K562 (cell line): Measurements from ENCODE around the gene PKIB. TPM values are rescaled to one million over a fixed set of nuclear protein-coding genes. Genes with fewer than 3 reads are reported as not detected.
A peak's percentile ranks its signal among the peaks of the same experiment; 100 is the strongest.

Source experiments
- ATAC-seq: fragments of 200-7000 bp; cut with Tn5 transposase; 3 replicates; pipeline ENCODE4 v1.9.1; 2020; ENCODE audit warnings: moderate library complexity
- BruUV-seq: library from RNA; stranded (reverse); fragments of 400-500 nt; replicated peaks from 2 replicates; lab custom pipeline; 2021; lab: Mats Ljungman, UMichigan
- CTCF ChIA-PET: fragments of 300-600 bp; formaldehyde crosslinking; extraction: SDS; loops from one replicate; lab custom pipeline; 2021; ENCODE audit warnings: low intra/inter-chr PET ratio; lab: Yijun Ruan, JAX
- POLR2A ChIA-PET: fragments of 300-600, 350-650 bp; sonication (Branson Sonifier 250); formaldehyde crosslinking; extraction: SDS; loops from one replicate; lab custom pipeline; 2021; ENCODE audit warnings: antibody characterized with exemption, inconsistent platforms; lab: Yijun Ruan, JAX
- DNase-seq, 4 experiments: peaks; one replicate each; pipeline versions ENCODE4 v3.0.0 to v3.0.0-alpha.2; 2011 to 2018; ENCODE audit warnings: low spot score in 3 of 4, mixed read lengths in 3 of 4; ENCODE audit errors: extremely low read depth in 1 of 4
- FAIRE-seq: peaks from 2 replicates; lab custom pipeline; 2011; peaks lifted over from hg19 to GRCh38; lab: Jason Lieb, UNC
- H2AFZ ChIP-seq: 2 replicates; pipeline ENCODE4 v1.6.0; 2011; ENCODE audit warnings: low read depth, low read length, control low read depth, inconsistent platforms
- H3K27ac ChIP-seq: fragments of 200-600 bp; 3 replicates; pipeline ENCODE4 v1.8.0; 2011; ENCODE audit warnings: low read depth, mild to moderate bottlenecking, control low read depth, inconsistent platforms, low read length, moderate library complexity, mixed read lengths; ENCODE audit errors: extremely low read depth
- H3K27me3 ChIP-seq, 2 experiments: fragments of 300-600 bp in 1 of 2; 2 replicates in 1 of 2; 3 replicates in 1 of 2; pipeline versions ENCODE4 v1.6.0 to v1.8.0; 2011; ENCODE audit warnings: inconsistent platforms in 2 of 2, low read length in 2 of 2, mild to moderate bottlenecking in 1 of 2, mixed read lengths in 1 of 2, moderate library complexity in 1 of 2; ENCODE audit not compliant: control insufficient read depth in 2 of 2, insufficient read depth in 2 of 2
- H3K36me3 ChIP-seq: fragments of 300-600 bp; 3 replicates; pipeline ENCODE4 v1.8.0; 2011; ENCODE audit warnings: mild to moderate bottlenecking, low read length, inconsistent platforms; ENCODE audit not compliant: control insufficient read depth, insufficient read depth
- H3K4me1 ChIP-seq, 2 experiments: fragments of 200-600 bp in 1 of 2; replicated peaks in 1 of 2; 2 replicates in 1 of 2; 3 replicates in 1 of 2; pipeline versions ENCODE4 v1.5.1 to v1.8.0; 2011; ENCODE audit warnings: inconsistent platforms in 2 of 2, low read length in 2 of 2, mild to moderate bottlenecking in 1 of 2, mixed read lengths in 1 of 2, moderate library complexity in 1 of 2; ENCODE audit not compliant: control insufficient read depth in 2 of 2, insufficient read depth in 2 of 2
- H3K4me2 ChIP-seq: 2 replicates; pipeline ENCODE4 v1.6.1; 2011; ENCODE audit warnings: low read length, control low read depth, inconsistent platforms, mixed read lengths; ENCODE audit not compliant: insufficient read depth
- H3K4me3 ChIP-seq: fragments of 200-600 bp; sonication (generic), shearing (Covaris generic); 2 replicates; pipeline ENCODE4 v1.5.1; 2016; ENCODE audit warnings: control low read depth, inconsistent platforms
- H3K79me2 ChIP-seq: fragments of 200-600 bp; 3 replicates; pipeline ENCODE4 v1.8.0; 2011; ENCODE audit warnings: low read length, inconsistent platforms; ENCODE audit not compliant: control insufficient read depth, insufficient read depth
- H3K9ac ChIP-seq, 2 experiments: 2 replicates each; pipeline versions ENCODE4 v1.6.0 to v1.6.1; 2011; ENCODE audit warnings: low read depth in 2 of 2, low read length in 2 of 2, control low read depth in 1 of 2, inconsistent platforms in 1 of 2, mild to moderate bottlenecking in 1 of 2, mixed read lengths in 1 of 2; ENCODE audit not compliant: insufficient read depth in 1 of 2
- H3K9me1 ChIP-seq: one replicate; pipeline ENCODE4 v1.6.0; 2011; ENCODE audit warnings: inconsistent platforms, mild to moderate bottlenecking, low read length, moderate library complexity; ENCODE audit not compliant: control insufficient read depth, insufficient read depth
- H3K9me3 ChIP-seq: replicated peaks from 2 replicates; pipeline ENCODE4 v1.5.1; 2011; ENCODE audit warnings: low read depth, low read length, inconsistent platforms; ENCODE audit not compliant: control insufficient read depth, insufficient read depth
- H4K20me1 ChIP-seq: replicated peaks from 2 replicates; pipeline ENCODE4 v1.6.1; 2011; ENCODE audit warnings: low read length, inconsistent platforms, mixed read lengths; ENCODE audit not compliant: control insufficient read depth, insufficient read depth
- CEBPB ChIP-seq: fragments of 450-650 bp; IDR thresholded peaks from 2 replicates; pipeline ENCODE4 v1.6.1; 2016; ENCODE audit warnings: missing genetic modification characterization, missing compliant biosample characterization
- CEBPG ChIP-seq, 3 experiments: fragments of 200-800 bp in 1 of 3; sonication (Bioruptor generic) in 1 of 3; sonication (generic) in 1 of 3; formaldehyde crosslinking in 1 of 3; IDR thresholded peaks in 2 of 3; conservative IDR thresholded peaks in 1 of 3; 2 replicates each; pipeline versions ENCODE4 v1.6.1 to v1.8.0; 2016 to 2022; ENCODE audit warnings: missing compliant biosample characterization in 2 of 3, missing genetic modification characterization in 2 of 3, mild to moderate bottlenecking in 1 of 3, missing genetic modification reagents in 1 of 3
- CHD1 ChIP-seq: fragments of 200-600 bp; sonication (generic); IDR thresholded peaks from one replicate; pipeline ENCODE4 v1.6.1; 2012; ENCODE audit warnings: mild to moderate bottlenecking, moderate library complexity, low read length, inconsistent platforms
- GATAD2B ChIP-seq: fragments of 450-650 bp; IDR thresholded peaks from 2 replicates; pipeline ENCODE4 v1.6.1; 2017; ENCODE audit warnings: mild to moderate bottlenecking, borderline replicate concordance
- KAT8 ChIP-seq: fragments of 450-650 bp; IDR thresholded peaks from 2 replicates; pipeline ENCODE4 v1.6.1; 2016; ENCODE audit warnings: low read depth, mild to moderate bottlenecking
- KLF16 ChIP-seq: IDR thresholded peaks from 2 replicates; pipeline ENCODE4 v1.6.1; 2016; ENCODE audit warnings: antibody characterized with exemption
- MBD1 ChIP-seq: fragments of 250-450 bp; sonication (Bioruptor Pico); IDR thresholded peaks from 2 replicates; pipeline ENCODE4 v1.8.0; 2022; ENCODE audit warnings: inconsistent platforms
- MNT ChIP-seq, 2 experiments: fragments of 450-650 bp; conservative IDR thresholded peaks; 2 replicates each; pipeline ENCODE4 v1.6.1; 2017; ENCODE audit warnings: mild to moderate bottlenecking in 2 of 2, moderate library complexity in 2 of 2
- SPI1 ChIP-seq: IDR thresholded peaks from 2 replicates; pipeline ENCODE4 v1.6.1; 2011; ENCODE audit warnings: low read depth, low read length, control low read depth, borderline replicate concordance
- ZFP36 ChIP-seq: fragments of 150-350 bp; IDR thresholded peaks from 2 replicates; pipeline ENCODE4 v1.6.1; 2018; ENCODE audit warnings: low read length, low read depth; ENCODE audit not compliant: partially characterized antibody
- ZNF280A ChIP-seq: fragments of 450-650 bp; IDR thresholded peaks from 2 replicates; pipeline ENCODE4 v1.6.1; 2018; ENCODE audit warnings: mild to moderate bottlenecking, low read depth; ENCODE audit not compliant: partially characterized antibody
- WGBS: fragments of 100-300 bp; shearing (Covaris generic); methylation state at CpG from one replicate; pipeline ENCODE4 v1.1.6; 2016; ENCODE audit warnings: low coverage, mixed read lengths; ENCODE audit not compliant: insufficient coverage; ENCODE audit errors: missing lambda C conversion rate; 5-methylcytosine and 5-hydroxymethylcytosine counted together
- in situ Hi-C: fragments of 300-500 bp; cut with MboI; formaldehyde crosslinking; loops from 4 replicates; pipeline ENCODE4 v1.15.0; 2018; ENCODE audit warnings: inconsistent platforms, mixed read lengths
- intact Hi-C: fragments of 100-400 bp; cut with micrococcal nuclease; formaldehyde crosslinking; loops from 2 replicates; pipeline ENCODE4 v1.14.2; 2022
- polyA plus RNA-seq, 8 experiments: library from polyadenylated mRNA; depleted of rRNA in 4 of 8; stranded (reverse) in 5 of 8; unstranded in 3 of 8; fragments of >200 nt; fragmentation: Nextera tagmentation in 2 of 8; fragmentation: Illumina TruSeq in 1 of 8; extraction: Ambion mirVana in 2 of 8; extraction: Trizol in 1 of 8; gene quantifications; 2 replicates each; pipeline versions ENCODE4 v1.2.1 to v1.2.3, GENCODE V29; 2011 to 2014; ENCODE audit warnings: inconsistent platforms in 1 of 8, missing spikeins in 1 of 8
- total RNA-seq, 7 experiments: library from RNA; depleted of rRNA in 6 of 7; stranded (reverse); fragments of >200 nt in 6 of 7; fragmentation: Illumina TruSeq in 2 of 7; extraction: Trizol in 2 of 7; gene quantifications; 2 replicates each; pipeline versions ENCODE4 v1.2.1 to v1.2.3, GENCODE V29; 2011 to 2021; ENCODE audit warnings: low replicate concordance in 1 of 7

Gene PKIB
- total and polyA plus RNA-seq, 9 of the 15 experiments (the other 6 are each of a cell fraction or from before 2014, with no cell fraction given): 14.8 to 37.5 (median 27.4) TPM

- POLR2A ChIA-PET: no interaction called here
- Histone ChIP-seq H3K4me1 (no peaks in the 10 kb centered on the region), H3K9me3 (no peaks in the 10 kb centered on the region), H3K9ac (no peak overlapping the region), H3K27ac (no peak overlapping the region), H3K9me1 (no peaks in the 10 kb centered on the region), H4K20me1 (no peaks in the 10 kb centered on the region), H3K79me2 (no peaks in the 10 kb centered on the region)
- intact Hi-C loops: no loop called here
- FAIRE-seq: no peak
- DNase-seq: no peak
- TF ChIP-seq CEBPB (tag): peak; percentile 82
- TF ChIP-seq KLF16: no peak
- TF ChIP-seq CEBPG (CRISPR knock-in tag; IDR thresholded peaks at IDR 0.05): no peak
- TF ChIP-seq CEBPG (tag; conservative IDR thresholded peaks at IDR 0.05 in 1 of 2, IDR thresholded peaks at IDR 0.05 in 1 of 2): peak in 1 of 2 experiments; percentile 86; a peak in 3 of 4 replicates
- TF ChIP-seq, all 486 proteins: peak for 2
- no TSS peak for BruUV-seq
- in situ Hi-C loops: no loop called here
- Histone ChIP-seq H2AFZ (no peak overlapping the region), H3K4me2 (no peak overlapping the region), H3K36me3 (no peaks in the 10 kb centered on the region), H3K27me3 (no peaks in the 10 kb centered on the region), H3K4me3 (no peak overlapping the region)
- no peak for ATAC-seq
- CTCF ChIA-PET: no interaction called here
- 40% methylated on average over 2 of the region's 2 CpGs for WGBS
These were observed 14.6 kb downstream of the PKIB start for GRCh38 chr6:122624853-122625252.

DNA sequence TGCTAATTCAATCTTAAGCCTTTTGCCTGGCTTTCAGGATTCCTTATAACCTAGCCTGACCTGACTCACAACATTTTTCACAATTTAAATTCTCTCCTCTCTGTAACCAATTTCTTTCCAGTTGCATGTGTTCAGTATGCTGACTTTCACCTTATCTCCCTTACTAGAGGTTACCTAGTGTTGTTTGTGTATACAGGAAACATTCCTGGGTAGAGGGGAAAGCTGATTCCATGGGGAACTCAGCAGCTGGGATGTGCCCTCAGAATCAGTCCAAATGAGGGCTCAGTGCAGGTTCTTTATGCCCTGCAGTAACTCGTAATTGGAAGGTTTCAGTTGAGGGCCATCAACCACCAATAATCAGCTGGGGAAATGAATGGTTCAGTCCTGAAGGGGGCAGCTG lies 18.5 kb downstream of the PKIB start:
- FAIRE-seq: no peak
- Histone ChIP-seq H3K79me2 (no peaks in the 10 kb centered on the region), H2AFZ (no peak overlapping the region), H3K36me3 (no peaks in the 10 kb centered on the region), H3K9me1 (no peaks in the 10 kb centered on the region), H3K4me3 (no peak overlapping the region), H3K27ac (no peak overlapping the region), H3K27me3 (no peaks in the 10 kb centered on the region), H3K4me1 (no peaks in the 10 kb centered on the region), H3K4me2 (no peak overlapping the region), H3K9me3 (no peaks in the 10 kb centered on the region), H4K20me1 (no peaks in the 10 kb centered on the region), H3K9ac (no peak overlapping the region)
- ATAC-seq: no peak
- 33% methylated on average over 1 of the region's 1 CpG for WGBS
- intact Hi-C loops: no loop called here
- no peak for DNase-seq
- in situ Hi-C loops: no loop called here
- BruUV-seq: no TSS peak
- POLR2A ChIA-PET: no interaction called here
- CTCF ChIA-PET: no interaction called here
- no peak for TF ChIP-seq ZFP36
- no peak for TF ChIP-seq MBD1
- TF ChIP-seq SPI1: no peak
- TF ChIP-seq KAT8: no peak
- TF ChIP-seq CHD1: no peak
- TF ChIP-seq MNT (conservative IDR thresholded peaks at IDR 0.05): no peak
- TF ChIP-seq GATAD2B: no peak
- no peak for TF ChIP-seq ZNF280A
